OCI-LY3 (cell line): ENCODE measurements around the gene GALNT10.

ENCODE experiments used
- CTCF ChIP-seq: fragments of 200-600, 300-600 bp; sonication (generic); IDR thresholded peaks from 2 replicates; pipeline ENCODE4 v1.5.1; 2014; ENCODE audit warnings: antibody characterized with exemption, low read length, low read depth
- EZH2phosphoT487 ChIP-seq: fragments of 200-600 bp; shearing (Covaris generic); IDR thresholded peaks from 2 replicates; pipeline ENCODE4 v1.6.1; 2018; ENCODE audit warnings: antibody characterized with exemption, mixed run types, low read depth

- no peak for TF ChIP-seq CTCF
- no peak for TF ChIP-seq EZH2phosphoT487
Measured at GRCh38 chr5:154466147-154466546, 275.6 kb downstream of the GALNT10 start.
